HG02885 (cell line): ENCODE data around the gene GTF2H2C.
A peak's percentile ranks its signal among the peaks of the same experiment; 100 is the strongest.
"Not testable (repeated sequence)": the region's sequence is repeated elsewhere in the genome, so short reads cannot be mapped to it uniquely, and the experiment has no call there.

Source experiments
- ATAC-seq: cut with Tn5 transposase; IDR thresholded peaks from one replicate; pipeline ENCODE4 v1.9.1; 2021; ENCODE audit warnings: mild to moderate bottlenecking; ENCODE audit not compliant: unreplicated experiment, poor library complexity

GTF2H2C gene

GRCh38 chr5:69559908-69560330, at the start of gene GTF2H2C:
Gene GTF2H2C, plus strand, starts transcription at chr5:69560191. Its CDS starts 4,942 bp downstream, at chr5:69565133.
- ATAC-seq = peak; percentile 98

DNA sequence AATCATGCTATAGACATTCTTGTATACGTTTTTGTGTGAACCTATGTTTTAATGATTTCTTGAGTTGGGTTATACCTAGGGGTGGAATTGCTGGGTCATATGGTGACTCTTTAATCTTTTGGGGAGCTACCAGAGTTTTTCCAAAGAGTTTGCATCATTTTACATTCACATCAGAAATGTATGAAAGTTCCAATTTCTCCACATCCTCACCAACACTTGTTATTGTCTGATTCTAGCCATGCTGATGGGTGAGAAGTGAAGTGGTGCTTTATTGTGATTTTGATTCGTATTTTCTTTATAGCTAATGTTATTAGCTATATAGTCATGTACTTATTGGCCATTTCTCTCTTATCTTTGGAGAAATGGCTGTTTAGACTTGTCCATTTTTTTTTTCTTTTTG, 49.3 kb upstream of the GTF2H2C start:
- ATAC-seq = no peak

GRCh38 chr5:69512740-69513260, 47.2 kb upstream of the GTF2H2C start:
- ATAC-seq = no peak

- not testable (repeated sequence) for ATAC-seq
These were observed 44.4 kb upstream of the GTF2H2C start for GRCh38 chr5:69515570-69515969.

GRCh38 chr5:69516769-69517168, 43.2 kb upstream of the GTF2H2C start:
- no peak for ATAC-seq

DNA sequence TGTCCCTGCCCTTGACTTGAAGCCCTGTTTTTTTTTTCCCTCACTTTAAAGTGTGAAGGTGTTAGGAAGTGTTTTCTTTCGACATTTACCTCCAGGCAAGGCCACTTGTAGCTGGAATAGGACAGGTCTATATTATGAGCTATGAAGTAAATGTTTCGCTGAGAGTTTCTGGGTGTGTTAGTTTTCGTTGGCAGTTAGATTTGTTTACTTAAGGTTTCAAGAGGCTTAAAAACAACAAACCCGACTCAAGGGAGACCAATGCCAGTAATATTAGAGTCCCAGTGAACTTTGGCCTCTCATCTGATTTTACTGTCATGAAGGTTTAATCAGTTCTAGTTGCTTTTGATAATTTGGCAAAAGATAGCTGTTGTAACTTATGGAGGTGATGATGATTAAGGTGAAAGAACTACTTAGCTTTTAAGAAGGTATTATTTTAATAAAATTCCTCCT, 42.2 kb upstream of the GTF2H2C start:
- no peak for ATAC-seq

GRCh38 chr5:69519285-69519684, 40.7 kb upstream of the GTF2H2C start:
- no peak for ATAC-seq

- no peak for ATAC-seq
These were observed 38.0 kb upstream of the GTF2H2C start for GRCh38 chr5:69522035-69522434.

GRCh38 chr5:69525490-69525889, 34.5 kb upstream of the GTF2H2C start:
- no peak for ATAC-seq

DNA sequence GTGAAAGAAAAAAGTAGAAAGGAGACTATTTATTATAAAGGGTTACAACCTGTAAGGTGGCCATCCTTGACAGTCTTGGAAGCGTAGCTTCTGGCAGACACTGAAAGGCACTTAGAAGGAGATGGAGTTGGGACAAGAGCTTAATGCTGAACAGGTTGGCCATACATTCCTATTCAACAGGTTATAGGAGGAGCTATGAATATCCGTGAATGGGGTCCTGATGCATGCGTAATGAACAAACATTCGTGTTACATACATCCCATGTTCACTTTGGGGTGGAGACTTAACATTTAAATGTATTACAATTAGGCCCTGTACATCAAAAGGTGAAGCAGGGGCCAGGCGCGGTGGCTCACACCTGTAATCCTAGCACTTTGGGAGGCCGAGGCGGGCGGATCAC, 33.3 kb upstream of the GTF2H2C start:
- no peak for ATAC-seq

GRCh38 chr5:69527128-69527770, 32.7 kb upstream of the GTF2H2C start:
- no peak for ATAC-seq

- ATAC-seq = no peak
These were observed 32.0 kb upstream of the GTF2H2C start for GRCh38 chr5:69528035-69528434.

DNA sequence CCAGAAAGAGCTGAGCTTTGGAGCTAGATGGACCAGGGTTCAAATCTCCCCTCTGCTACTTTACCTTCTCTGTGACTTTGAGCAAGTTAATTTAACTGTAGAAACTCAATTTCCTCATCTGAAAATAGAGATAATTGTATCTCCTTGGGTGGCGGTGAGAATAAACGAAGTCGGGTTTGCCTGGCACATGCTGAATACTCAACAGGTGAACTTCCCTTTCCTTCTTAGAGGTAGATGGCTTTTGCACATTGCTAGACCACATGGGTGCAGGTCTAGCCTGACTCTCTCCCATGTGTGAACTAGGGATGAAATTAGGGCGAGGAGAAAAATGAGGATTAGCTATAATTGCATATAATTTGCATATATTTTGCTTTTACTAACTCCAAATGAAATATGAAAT, 31.4 kb upstream of the GTF2H2C start:
- no peak for ATAC-seq

DNA sequence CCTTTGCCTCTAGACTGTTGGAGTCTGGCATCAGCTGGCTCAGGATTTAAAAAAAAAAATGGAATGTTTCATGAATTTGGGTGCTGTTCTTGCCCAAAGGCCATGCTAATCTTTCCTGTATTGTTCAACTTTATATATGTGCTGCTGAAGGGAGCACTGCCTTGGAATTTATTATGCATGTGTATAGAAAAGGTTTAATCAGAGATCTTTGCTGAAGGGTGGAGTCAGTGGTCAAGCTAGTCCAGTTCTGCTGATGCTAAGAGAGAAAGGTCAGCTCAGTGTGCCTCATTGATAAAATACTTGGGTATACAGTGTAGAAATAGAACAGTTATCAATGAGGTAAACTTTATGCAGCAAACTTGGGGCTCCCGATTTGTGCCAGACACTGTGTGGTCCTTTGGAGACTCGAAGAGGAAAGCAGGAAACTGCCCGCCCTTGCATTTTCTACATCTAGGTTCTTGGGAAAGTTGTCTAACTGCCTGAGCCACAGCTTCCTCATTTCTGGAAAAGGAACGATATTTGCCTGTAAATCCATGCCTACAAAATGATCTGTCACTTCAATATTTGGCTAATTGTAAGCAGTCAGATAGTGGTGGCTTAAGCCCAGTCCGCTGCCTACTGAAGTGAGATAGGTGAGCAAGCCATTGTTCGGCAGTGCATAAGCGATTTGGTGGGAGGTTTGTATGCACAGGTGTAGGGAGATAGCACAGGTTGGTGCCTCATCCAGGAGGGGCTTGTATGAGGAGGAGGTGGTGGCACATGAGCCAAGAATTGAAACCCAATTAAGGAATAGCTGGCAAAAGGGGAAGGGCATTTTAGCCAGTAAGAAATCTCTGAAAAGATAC, 29.2 kb upstream of the GTF2H2C start:
- no peak for ATAC-seq

DNA sequence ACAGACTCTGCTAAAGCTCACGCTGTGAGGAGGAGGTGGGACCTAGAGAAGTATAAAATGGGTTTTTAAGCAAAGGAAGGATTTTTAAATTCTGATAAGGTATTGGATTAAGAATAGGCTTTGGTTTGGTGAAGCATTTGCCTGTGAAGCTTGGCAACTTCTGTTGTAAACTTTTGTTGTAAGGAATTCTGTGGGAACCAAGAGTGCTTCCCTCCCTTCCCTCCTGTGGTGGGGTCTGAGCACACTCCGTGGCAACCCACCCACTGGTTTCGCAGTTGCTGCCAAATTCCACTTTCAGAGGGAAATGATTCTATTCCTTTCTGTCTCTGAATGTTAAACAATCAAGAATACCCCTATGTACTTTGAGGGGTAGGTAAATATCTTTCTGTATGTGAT, 28.6 kb upstream of the GTF2H2C start:
- ATAC-seq = no peak

DNA sequence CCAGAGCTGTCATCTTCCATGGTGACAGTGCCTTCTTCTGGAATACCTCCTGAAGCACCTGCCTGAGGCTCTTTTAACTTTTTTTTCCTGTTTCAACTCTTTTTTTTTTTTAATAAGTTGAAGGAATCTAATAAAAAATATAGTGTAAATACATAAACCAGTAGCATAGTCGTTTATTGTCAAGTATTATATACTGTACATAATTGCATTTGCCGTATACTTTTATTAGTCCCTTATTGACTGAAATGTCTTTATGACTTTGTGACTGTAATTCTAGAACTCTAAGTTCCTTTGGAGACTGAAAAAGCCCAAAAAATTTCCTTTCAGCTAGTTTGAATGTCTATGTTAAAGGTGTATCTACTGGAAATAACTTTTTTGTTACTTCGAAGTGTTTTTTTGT, 22.1 kb upstream of the GTF2H2C start:
- ATAC-seq = not testable (repeated sequence)

DNA sequence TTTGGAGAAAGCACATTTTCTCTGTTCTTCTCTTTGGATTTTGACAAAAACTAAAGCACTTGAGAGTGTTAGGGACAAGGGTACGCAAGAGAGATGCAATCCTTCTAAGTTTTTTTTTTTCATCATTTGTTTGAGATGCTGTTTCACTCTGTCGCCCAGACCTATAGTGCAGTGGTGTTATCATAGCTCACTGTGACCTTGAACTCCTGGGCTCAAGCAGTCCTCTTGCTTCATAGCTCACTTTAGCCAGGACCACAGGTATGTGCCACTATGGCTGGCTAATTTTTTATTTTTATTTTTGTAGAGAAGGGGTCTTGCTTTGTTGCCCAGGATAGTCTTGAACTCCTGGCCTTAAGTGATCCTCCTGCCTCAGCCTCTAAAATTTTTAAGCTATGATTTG, 21.3 kb upstream of the GTF2H2C start:
- ATAC-seq = not testable (repeated sequence)

DNA sequence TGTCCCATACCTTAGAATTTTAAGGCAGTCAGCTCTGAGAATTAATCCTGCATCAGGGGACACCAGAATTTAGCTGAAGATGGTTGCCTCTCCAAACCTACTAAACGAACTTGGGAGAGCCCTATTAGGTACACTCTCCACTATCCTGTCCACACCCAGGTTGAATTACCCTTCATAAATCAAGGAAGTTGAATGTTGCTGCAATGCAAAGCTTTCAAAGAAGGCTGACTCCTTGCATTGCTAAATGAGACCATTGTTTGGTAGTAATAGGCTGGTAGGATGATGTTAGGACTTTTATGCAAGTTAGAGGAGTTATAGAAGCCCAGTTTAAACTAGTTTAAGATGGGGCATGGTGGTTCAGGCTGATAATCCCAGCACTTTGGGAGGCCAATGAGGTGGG, 18.6 kb upstream of the GTF2H2C start:
- ATAC-seq = not testable (repeated sequence)

GRCh38 chr5:69542838-69543618, 17.0 kb upstream of the GTF2H2C start:
- ATAC-seq = not testable (repeated sequence)

DNA sequence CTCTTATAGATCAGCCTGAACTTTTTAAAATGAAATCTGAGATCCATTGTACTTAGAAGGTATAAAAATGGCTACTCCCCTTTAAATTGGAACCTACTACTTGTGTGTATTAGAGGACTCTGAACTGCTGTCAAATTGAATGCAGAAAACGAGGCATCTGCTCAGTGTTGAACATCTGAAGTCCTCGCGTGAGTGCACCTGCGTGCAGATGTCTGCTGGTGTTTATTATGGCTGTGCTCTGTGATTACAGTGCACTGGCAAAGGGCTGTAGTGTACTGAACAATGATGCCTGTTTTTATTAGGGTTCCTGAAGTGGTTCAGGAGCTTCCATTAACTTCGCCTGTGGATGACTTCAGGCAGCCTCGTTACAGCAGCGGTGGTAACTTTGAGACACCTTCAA, 15.4 kb upstream of the GTF2H2C start:
- not testable (repeated sequence) for ATAC-seq
